ENCODE data around the gene SLC22A6.

SLC22A6 gene

GRCh38 chr11:62930157-62930556 is 54.6 kb downstream of the SLC22A6 start:
- no peak for DNase-seq

- no peak for DNase-seq
These were observed 56.8 kb downstream of the SLC22A6 start for GRCh38 chr11:62928011-62928410.

GRCh38 chr11:62926680-62927455 is 57.9 kb downstream of the SLC22A6 start:
- DNase-seq: no peak
